Measurements from ENCODE around the gene MAP1B.

Gene MAP1B

DNA sequence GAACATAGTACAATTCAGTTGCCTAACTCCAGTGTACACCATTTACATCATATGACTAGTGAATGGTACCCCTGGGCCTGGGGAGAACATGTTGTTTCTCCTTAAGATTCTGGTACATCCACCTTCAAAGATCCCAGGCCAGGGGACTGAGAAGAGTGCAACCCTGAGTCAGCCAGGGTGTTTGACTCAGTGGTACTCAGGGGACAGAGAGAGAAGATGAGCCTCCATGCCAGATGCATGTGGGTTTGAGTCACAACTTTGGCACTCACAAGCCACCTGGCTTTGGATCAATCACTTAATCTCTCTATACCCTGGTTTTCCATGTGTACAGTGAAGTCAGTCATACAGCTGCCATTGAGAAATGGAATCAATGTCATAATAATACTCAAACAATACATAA lies 53.7 kb downstream of the MAP1B start:
- no peak for DNase-seq (ENCODE audit: low spot score)
- in situ Hi-C loops (cut with MboI; ENCODE audit: low pct_unique_long_range_greater_than_20kb, low sequenced_read_pairs, unreplicated experiment): no loop called here

GRCh38 chr5:72161951-72162350 lies 54.7 kb downstream of the MAP1B start:
- no peak for TF ChIP-seq CTCF (IDR thresholded peaks at IDR 0.05; ENCODE audit: extremely low read depth, insufficient read depth, missing control alignments)
- in situ Hi-C loops (cut with MboI; ENCODE audit: low pct_unique_long_range_greater_than_20kb, low sequenced_read_pairs, unreplicated experiment): no loop called here
- DNase-seq (ENCODE audit: low spot score): no peak

More for the DNA sequence above, 53.7 kb downstream of the MAP1B start:
- TF ChIP-seq CTCF (IDR thresholded peaks at IDR 0.05; ENCODE audit: extremely low read depth, insufficient read depth, missing control alignments): no peak

DNA sequence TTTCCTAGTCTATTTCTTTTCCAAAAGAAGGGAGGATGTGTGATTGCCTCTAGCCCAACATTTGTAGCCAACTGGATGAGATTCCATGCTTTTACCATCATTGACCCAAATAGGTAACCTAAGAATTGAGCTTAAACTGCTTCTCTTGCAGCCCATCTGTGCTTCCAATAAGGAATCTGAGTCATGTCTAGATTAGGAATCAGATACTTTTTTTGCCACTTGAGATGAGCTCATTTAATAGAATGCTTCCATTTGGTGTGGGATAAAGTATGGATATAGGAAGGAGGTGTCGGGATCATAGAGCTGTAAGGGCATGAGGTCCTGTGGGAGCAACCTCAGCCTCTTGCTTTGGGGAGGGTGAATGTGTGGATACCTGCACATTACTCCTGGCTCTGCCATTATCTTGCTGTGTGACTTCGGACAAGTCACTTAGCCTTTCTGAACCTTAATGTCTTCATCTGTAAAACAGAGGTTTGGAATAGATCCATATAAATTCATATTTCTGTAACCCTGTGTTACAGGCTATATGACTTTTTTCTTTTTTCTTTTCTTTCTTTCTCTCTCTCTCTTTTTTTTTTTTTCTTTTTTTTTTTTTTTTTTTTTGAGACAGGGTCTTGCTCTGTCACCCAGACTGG lies 56.2 kb downstream of the MAP1B start:
- no peak for DNase-seq (ENCODE audit: low spot score)
- TF ChIP-seq CTCF (IDR thresholded peaks at IDR 0.05; ENCODE audit: extremely low read depth, insufficient read depth, missing control alignments): no peak
- in situ Hi-C loops (cut with MboI; ENCODE audit: low pct_unique_long_range_greater_than_20kb, low sequenced_read_pairs, unreplicated experiment): no loop called here

GRCh38 chr5:72166070-72166979 lies 59.0 kb downstream of the MAP1B start:
- in situ Hi-C loops (cut with MboI; ENCODE audit: low pct_unique_long_range_greater_than_20kb, low sequenced_read_pairs, unreplicated experiment): no loop called here
- no peak for TF ChIP-seq CTCF (IDR thresholded peaks at IDR 0.05; ENCODE audit: extremely low read depth, insufficient read depth, missing control alignments)

DNA sequence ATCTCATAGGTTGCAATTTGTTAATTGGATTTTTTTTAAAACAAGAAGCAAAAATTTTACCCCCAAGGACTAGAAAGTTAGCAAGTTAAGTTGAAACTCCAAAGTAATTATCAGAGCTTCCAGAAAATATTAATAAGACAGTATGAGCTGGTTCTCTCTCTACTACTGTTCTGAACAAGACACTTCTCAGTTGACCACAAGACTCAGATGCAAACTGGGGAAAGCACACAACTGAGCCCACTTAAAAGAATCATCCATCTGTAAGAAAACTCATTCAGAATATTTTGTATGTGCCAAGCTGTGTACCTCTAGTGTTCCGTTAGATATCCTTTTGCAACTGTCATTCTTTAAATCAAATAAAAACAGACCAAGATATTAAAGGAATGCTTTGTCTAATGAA lies 60.0 kb downstream of the MAP1B start:
- DNase-seq (ENCODE audit: low spot score): peak; percentile 32
- in situ Hi-C loops (cut with MboI; ENCODE audit: low pct_unique_long_range_greater_than_20kb, low sequenced_read_pairs, unreplicated experiment): no loop called here
- no peak for TF ChIP-seq CTCF (IDR thresholded peaks at IDR 0.05; ENCODE audit: extremely low read depth, insufficient read depth, missing control alignments)

More at GRCh38 chr5:72166070-72166979, 59.0 kb downstream of the MAP1B start:
- no peak for DNase-seq (ENCODE audit: low spot score)

- no peak for TF ChIP-seq CTCF (IDR thresholded peaks at IDR 0.05; ENCODE audit: extremely low read depth, insufficient read depth, missing control alignments)
- in situ Hi-C loops (cut with MboI; ENCODE audit: low pct_unique_long_range_greater_than_20kb, low sequenced_read_pairs, unreplicated experiment): no loop called here
These were observed 60.5 kb downstream of the MAP1B start for GRCh38 chr5:72167804-72168203.

More at GRCh38 chr5:72167804-72168203, 60.5 kb downstream of the MAP1B start:
- DNase-seq (ENCODE audit: low spot score): no peak

All from GM13977 (cell line).